Measurements from ENCODE around the gene RSF1.

- TF ChIP-seq EZH2 (IDR thresholded peaks at IDR 0.05; ENCODE audit: borderline replicate concordance), result no peak
- no peak for TF ChIP-seq EZH2phosphoT487 (IDR thresholded peaks at IDR 0.05; ENCODE audit: low read depth, severe bottlenecking, unreplicated experiment)
- TF ChIP-seq, protein P1, sequence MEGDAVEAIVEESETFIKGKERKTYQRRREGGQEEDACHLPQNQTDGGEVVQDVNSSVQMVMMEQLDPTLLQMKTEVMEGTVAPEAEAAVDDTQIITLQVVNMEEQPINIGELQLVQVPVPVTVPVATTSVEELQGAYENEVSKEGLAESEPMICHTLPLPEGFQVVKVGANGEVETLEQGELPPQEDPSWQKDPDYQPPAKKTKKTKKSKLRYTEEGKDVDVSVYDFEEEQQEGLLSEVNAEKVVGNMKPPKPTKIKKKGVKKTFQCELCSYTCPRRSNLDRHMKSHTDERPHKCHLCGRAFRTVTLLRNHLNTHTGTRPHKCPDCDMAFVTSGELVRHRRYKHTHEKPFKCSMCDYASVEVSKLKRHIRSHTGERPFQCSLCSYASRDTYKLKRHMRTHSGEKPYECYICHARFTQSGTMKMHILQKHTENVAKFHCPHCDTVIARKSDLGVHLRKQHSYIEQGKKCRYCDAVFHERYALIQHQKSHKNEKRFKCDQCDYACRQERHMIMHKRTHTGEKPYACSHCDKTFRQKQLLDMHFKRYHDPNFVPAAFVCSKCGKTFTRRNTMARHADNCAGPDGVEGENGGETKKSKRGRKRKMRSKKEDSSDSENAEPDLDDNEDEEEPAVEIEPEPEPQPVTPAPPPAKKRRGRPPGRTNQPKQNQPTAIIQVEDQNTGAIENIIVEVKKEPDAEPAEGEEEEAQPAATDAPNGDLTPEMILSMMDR (IDR thresholded peaks at IDR 0.05; ENCODE audit: poor library complexity), result no peak
Observed at GRCh38 chr11:77669848-77670511, 150.5 kb downstream of the RSF1 start.
